ENCODE data around the gene LYSMD2.

Gene LYSMD2

DNA sequence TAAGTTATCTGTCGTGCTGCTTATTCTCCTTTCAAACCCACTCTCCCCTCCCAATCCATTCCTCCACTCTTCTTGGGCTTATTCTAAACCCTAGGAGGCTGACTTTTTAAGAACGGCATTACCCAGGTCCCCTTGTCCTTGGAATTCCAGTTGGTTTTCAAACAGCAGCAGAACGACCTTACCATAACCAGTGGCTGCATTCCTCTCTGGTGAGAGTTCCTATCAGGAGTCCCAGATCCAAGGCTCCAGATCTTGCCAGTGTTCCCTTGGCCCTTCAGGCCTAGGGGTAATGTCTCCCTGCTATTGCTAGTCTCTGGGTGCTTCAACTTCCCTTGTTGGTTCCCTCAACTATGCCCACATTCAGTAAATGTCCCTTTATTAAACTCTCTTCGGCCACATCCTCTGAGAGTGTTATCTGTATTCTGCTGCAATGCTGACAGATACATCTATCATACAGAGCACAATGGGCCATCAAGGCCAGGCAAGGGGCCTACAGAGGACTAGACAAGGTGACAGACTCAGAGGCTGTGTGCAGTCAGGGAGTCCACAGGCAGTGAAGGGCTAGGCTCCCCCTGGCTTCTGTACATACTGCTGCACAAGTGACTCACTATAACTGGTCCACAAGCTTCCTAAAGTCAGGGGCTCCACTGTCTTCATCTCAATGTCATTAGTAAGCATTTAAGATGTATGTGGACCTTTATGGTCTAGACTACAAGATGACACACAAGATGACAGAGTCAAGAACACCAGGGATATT is 10.1 kb downstream of the LYSMD2 start:
- TF ChIP-seq, protein P1, sequence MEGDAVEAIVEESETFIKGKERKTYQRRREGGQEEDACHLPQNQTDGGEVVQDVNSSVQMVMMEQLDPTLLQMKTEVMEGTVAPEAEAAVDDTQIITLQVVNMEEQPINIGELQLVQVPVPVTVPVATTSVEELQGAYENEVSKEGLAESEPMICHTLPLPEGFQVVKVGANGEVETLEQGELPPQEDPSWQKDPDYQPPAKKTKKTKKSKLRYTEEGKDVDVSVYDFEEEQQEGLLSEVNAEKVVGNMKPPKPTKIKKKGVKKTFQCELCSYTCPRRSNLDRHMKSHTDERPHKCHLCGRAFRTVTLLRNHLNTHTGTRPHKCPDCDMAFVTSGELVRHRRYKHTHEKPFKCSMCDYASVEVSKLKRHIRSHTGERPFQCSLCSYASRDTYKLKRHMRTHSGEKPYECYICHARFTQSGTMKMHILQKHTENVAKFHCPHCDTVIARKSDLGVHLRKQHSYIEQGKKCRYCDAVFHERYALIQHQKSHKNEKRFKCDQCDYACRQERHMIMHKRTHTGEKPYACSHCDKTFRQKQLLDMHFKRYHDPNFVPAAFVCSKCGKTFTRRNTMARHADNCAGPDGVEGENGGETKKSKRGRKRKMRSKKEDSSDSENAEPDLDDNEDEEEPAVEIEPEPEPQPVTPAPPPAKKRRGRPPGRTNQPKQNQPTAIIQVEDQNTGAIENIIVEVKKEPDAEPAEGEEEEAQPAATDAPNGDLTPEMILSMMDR (IDR thresholded peaks at IDR 0.05; ENCODE audit: low read length, missing control alignments): peak; percentile 41
- no peak overlapping the region for H3K4me3 ChIP-seq (replicated peaks; ENCODE audit: low read depth, low read length)
- DNase-seq (ENCODE audit: low read depth): no peak

DNA sequence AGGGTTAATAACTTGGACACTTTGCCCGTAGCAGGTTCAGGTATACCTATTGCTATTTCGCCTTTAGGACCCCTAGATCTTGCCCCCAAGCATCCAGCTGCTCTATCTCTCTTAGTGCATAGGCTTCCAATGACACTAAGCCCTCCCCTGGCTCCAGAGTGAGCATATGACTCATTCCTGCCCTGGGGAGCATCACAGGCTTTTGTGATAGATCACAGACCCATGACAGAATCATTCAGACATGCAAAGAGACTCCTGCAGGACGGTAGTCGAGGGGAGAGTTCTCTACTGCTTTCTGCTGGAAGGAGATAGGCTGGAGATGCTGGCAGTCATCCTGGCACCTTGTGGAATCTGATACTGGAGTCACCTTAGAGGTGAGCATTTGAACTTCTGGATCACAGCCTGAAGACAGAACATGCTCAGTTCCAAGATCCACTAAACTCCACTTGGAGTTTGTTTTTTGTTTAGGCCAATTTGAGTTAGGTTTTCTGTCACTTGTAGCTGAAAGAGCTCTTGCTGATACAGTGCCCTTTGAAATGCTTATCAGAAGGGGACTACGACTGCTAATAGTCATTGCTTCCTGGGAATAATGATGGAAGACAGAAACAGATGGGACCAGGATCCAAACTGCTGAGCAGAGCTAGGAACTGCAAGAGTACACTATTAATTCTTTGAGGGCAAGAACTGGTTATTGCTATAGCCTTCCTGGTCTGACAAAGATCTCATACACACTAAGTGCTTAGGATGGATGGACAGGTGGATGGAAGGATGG is 11.0 kb downstream of the LYSMD2 start:
- peak; percentile 81 for DNase-seq (ENCODE audit: low read depth)
- TF ChIP-seq, protein P1 (IDR thresholded peaks at IDR 0.05; ENCODE audit: low read length, missing control alignments): no peak
- no peak overlapping the region for H3K4me3 ChIP-seq (replicated peaks; ENCODE audit: low read depth, low read length)

DNA sequence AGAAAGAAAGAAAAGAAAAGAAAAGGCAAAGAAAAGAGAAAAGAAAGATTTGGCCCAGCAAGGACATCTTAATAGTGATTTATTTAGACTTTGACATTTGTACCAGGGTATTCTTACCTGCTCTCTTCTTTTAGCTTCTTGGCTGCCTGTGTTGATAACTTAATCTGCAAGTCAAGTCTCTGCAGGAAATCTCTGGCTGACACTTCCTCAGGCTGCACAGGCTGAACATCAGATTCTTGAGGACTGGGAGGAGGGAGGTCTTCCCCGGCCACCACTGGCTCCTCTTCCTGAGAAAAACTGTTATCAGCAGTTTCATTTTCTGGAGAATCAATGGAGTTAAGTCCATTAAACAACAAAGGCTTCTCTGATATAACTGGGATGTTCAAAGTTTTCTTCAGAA is 12.8 kb downstream of the LYSMD2 start:
- DNase-seq (ENCODE audit: low read depth): no peak
- no peak overlapping the region for H3K4me3 ChIP-seq (replicated peaks; ENCODE audit: low read depth, low read length)
- TF ChIP-seq, protein P1 (IDR thresholded peaks at IDR 0.05; ENCODE audit: low read length, missing control alignments): no peak

DNA sequence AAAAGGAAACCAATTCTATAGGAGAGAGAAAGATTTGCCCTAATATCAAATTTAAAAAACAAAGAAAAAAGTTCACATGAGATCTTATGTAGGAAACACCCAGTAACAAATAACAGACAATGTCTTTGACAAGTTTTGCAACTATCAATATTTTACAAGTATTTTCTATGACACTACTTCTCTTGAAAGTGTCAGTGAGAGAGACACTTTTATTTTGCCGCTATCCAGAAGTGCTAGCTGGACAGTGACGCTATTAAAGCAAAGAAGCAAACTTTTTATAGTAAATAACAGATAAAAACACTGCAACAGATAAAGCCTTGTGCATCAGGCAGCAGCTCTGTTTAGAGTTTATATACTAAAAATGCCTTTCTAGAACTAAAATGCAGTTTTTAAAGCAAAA is 13.3 kb downstream of the LYSMD2 start:
- H3K4me3 ChIP-seq (replicated peaks; ENCODE audit: low read depth, low read length): no peak overlapping the region
- TF ChIP-seq, protein P1 (IDR thresholded peaks at IDR 0.05; ENCODE audit: low read length, missing control alignments): no peak
- DNase-seq (ENCODE audit: low read depth): no peak

DNA sequence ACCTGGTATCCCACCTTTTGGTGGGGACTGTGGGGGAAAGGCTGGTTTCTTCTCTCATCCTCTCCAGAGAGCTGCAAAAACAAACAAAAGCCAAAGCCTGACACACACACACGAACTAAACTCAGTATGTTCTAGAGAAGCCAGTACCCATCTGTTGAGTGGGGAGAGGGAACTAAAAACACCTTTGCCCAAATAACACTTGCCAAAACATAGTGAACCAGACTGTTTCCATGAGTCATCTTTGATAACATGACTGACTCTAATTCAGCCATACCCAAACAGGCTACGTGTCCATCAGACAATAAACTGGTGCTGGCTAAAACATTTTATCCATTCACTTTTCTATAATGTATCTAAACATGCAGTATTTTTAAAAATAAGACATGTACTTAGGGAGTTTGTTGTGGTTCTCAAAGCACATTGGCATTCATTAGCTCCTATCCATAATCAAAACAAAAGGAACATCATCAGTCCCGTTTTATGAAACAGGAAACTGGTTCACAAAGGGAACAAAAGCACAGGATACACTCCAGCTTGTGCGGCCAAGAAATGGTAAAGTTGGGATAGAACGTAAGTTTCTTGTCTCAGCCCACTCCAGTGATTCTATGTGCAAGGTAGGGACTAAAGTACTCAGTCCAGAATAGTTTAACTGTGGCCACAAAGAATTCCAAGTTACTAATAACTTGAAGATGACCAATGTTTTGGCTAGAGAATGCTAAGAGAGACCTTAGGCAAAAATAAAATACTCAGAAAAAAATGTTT is 16.1 kb downstream of the LYSMD2 start:
- no peak overlapping the region for H3K4me3 ChIP-seq (replicated peaks; ENCODE audit: low read depth, low read length)
- DNase-seq (ENCODE audit: low read depth): peak; percentile 55
- TF ChIP-seq, protein P1 (IDR thresholded peaks at IDR 0.05; ENCODE audit: low read length, missing control alignments): no peak

DNA sequence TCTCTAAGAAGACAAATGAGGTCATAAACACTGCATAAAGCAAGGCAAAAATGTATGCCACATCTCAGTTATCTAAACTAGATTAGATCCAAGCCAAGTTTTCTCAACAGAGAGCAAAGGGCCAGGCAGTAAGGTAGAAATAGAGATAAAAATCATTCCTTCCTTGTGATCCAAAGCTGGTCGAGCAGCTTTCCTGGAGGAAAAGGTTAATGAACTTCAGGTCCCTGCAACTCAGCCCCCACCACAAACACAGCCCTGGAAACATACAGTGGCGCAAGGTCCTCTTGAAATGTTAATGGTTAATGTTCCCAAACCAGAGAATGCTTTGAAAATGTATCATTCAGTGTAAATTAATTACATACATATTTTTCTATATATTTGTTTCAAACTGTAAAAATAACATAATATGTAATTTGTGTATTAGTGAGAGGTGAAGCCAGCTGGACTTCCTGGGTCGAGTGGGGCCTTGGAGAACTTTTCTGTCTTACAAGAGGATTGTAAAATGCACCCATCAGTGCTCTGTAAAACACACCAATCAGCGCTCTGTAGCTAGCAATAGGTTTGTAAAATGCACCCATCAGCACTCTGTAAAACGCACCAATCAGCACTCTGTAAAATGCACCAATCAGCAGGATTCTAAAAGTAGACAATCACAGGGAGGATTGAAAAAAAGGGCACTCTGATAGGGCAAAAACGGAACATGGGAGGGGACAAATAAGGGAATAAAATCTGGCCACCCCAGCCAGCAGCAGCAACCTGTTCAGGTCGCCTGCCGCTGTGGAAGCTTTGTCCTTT is 17.1 kb downstream of the LYSMD2 start:
- DNase-seq (ENCODE audit: low read depth): no peak
- TF ChIP-seq, protein P1 (IDR thresholded peaks at IDR 0.05; ENCODE audit: low read length, missing control alignments): no peak
- H3K4me3 ChIP-seq (replicated peaks; ENCODE audit: low read depth, low read length): no peak overlapping the region

Data from fibroblast of pulmonary artery (primary cell).